ENCODE data around the gene TUBGCP3. TPM values are rescaled to one million over a fixed set of nuclear protein-coding genes. Genes with fewer than 3 reads are reported as not detected.
A peak's percentile ranks its signal among the peaks of the same experiment; 100 is the strongest.

The TUBGCP3 gene
- total and polyA plus RNA-seq, 11 donors = 6.0 to 23.5 (median 15.6) TPM

- peak in 1 of 5 donors; percentile 41 for DNase-seq
- no peaks in the 10 kb centered on the region for H3K36me3 ChIP-seq
- whole genome bisulfite sequencing, 4 donors = 23 to 24% (median 24%) methylated on average over 23 to 31 of the region's 31 CpGs
These were observed 144.6 kb downstream of the TUBGCP3 start for GRCh38 chr13:112443191-112443994.

GRCh38 chr13:112442483-112443090 is 145.4 kb downstream of the TUBGCP3 start:
- TF ChIP-seq, protein P1, sequence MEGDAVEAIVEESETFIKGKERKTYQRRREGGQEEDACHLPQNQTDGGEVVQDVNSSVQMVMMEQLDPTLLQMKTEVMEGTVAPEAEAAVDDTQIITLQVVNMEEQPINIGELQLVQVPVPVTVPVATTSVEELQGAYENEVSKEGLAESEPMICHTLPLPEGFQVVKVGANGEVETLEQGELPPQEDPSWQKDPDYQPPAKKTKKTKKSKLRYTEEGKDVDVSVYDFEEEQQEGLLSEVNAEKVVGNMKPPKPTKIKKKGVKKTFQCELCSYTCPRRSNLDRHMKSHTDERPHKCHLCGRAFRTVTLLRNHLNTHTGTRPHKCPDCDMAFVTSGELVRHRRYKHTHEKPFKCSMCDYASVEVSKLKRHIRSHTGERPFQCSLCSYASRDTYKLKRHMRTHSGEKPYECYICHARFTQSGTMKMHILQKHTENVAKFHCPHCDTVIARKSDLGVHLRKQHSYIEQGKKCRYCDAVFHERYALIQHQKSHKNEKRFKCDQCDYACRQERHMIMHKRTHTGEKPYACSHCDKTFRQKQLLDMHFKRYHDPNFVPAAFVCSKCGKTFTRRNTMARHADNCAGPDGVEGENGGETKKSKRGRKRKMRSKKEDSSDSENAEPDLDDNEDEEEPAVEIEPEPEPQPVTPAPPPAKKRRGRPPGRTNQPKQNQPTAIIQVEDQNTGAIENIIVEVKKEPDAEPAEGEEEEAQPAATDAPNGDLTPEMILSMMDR (IDR thresholded peaks at IDR 0.05) = no peak
- TF ChIP-seq POLR2A (IDR thresholded peaks at IDR 0.05) = no peak
- Histone ChIP-seq H3K9me3 (peaks cover 0 to 16% (median 5%) of the 10 kb centered on the region in 12 donors), H3K27me3 (peaks cover 0 to 82% (median 26%) of the 10 kb centered on the region in 9 donors), H3K4me1 (peaks cover 0 to 8% (median 0%) of the 10 kb centered on the region in 12 donors), H3K27ac (no peak overlapping the region), H3K36me3 (no peaks in the 10 kb centered on the region), H3K4me3 (no peak overlapping the region)
- intact Hi-C loops (cut with DNase I) = loop anchor here in 5 of 10 donors (1.0 to 10.0 kb wide), 7 partner anchors 162 to 968 kb away; partner anchors contain the start of gene SOX1 (in 1 of the 5)
- DNase-seq (peak in 1 of 5 donors; percentile 39), ATAC-seq (no peak)
- 46 to 54% (median 52%) methylated on average over 21 of the region's 21 CpGs for WGBS, 4 donors

More at GRCh38 chr13:112443191-112443994, 144.6 kb downstream of the TUBGCP3 start:
- H3K4me3 ChIP-seq = no peak overlapping the region
- intact Hi-C loops (cut with DNase I) = loop anchor here in 5 of 10 donors (1.0 to 10.0 kb wide), 7 partner anchors 161 to 969 kb away; partner anchors contain the start of gene SOX1 (in 1 of the 5)
- ATAC-seq = peak in 2 of 4 donors; percentile 23 to 59
- H3K27ac ChIP-seq = no peak overlapping the region
- peaks cover 0 to 8% (median under 1%) of the 10 kb centered on the region in 12 donors for H3K9me3 ChIP-seq
- H3K27me3 ChIP-seq = peaks cover 0 to 82% (median 26%) of the 10 kb centered on the region in 9 donors
- peaks cover 0 to 8% (median 0%) of the 10 kb centered on the region in 12 donors for H3K4me1 ChIP-seq
- TF ChIP-seq, protein P1 (IDR thresholded peaks at IDR 0.05) = peak in 2 of 12 donors; percentile 5 to 41
- TF ChIP-seq POLR2A (IDR thresholded peaks at IDR 0.05) = no peak

GRCh38 chr13:112441779-112442310 is 146.1 kb downstream of the TUBGCP3 start:
- Histone ChIP-seq H3K9me3 (peaks cover 0 to 17% (median 5%) of the 10 kb centered on the region in 12 donors), H3K27ac (no peak overlapping the region), H3K27me3 (peaks cover 0 to 77% (median 26%) of the 10 kb centered on the region in 9 donors), H3K36me3 (no peaks in the 10 kb centered on the region), H3K4me3 (no peak overlapping the region), H3K4me1 (peaks cover 0 to 8% (median 0%) of the 10 kb centered on the region in 12 donors)
- no peak for ATAC-seq
- WGBS, 4 donors = 73 to 87% (median 77%) methylated on average over 6 to 19 of the region's 19 CpGs
- DNase-seq = no peak
- TF ChIP-seq POLR2A (IDR thresholded peaks at IDR 0.05) = no peak
- TF ChIP-seq, protein P1 (IDR thresholded peaks at IDR 0.05) = no peak
- intact Hi-C loops (cut with DNase I) = loop anchor here in 4 of 10 donors (2.0 to 10.0 kb wide), 6 partner anchors 163 to 967 kb away; partner anchors contain the start of gene SOX1 (in 1 of the 4)
